OCI-LY1 (cell line): ENCODE measurements around the gene PROSER2.

Experiments used
- H2AFZ ChIP-seq: fragments of 200-600 bp; sonication (generic), shearing (Covaris generic); 2 replicates; pipeline ENCODE4 v1.6.0; 2014; ENCODE audit warnings: antibody characterized with exemption, mild to moderate bottlenecking, low read length
- H3F3A ChIP-seq: fragments of 200-600 bp; sonication (generic), shearing (Covaris generic); 2 replicates; pipeline ENCODE4 v1.6.0; 2014; ENCODE audit warnings: mild to moderate bottlenecking, antibody characterized with exemption, low read length, moderate library complexity; ENCODE audit not compliant: insufficient read depth
- H3K27ac ChIP-seq: fragments of 200-600 bp; sonication (generic); 2 replicates; pipeline ENCODE4 v1.5.1; 2014; ENCODE audit warnings: low read length, mixed run types, mild to moderate bottlenecking, low read depth; ENCODE audit not compliant: poor library complexity, severe bottlenecking
- H3K27me3 ChIP-seq: fragments of 200-600 bp; sonication (generic); 2 replicates; pipeline ENCODE4 v1.6.0; 2014; ENCODE audit warnings: antibody characterized with exemption, mild to moderate bottlenecking, low read length, moderate library complexity; ENCODE audit not compliant: insufficient read depth
- H3K36me3 ChIP-seq: fragments of 200-600 bp; sonication (generic); 2 replicates; pipeline ENCODE4 v1.6.1; 2014; ENCODE audit warnings: mild to moderate bottlenecking, antibody characterized with exemption, low read length, moderate library complexity, mixed read lengths; ENCODE audit not compliant: insufficient read depth
- H3K4me1 ChIP-seq: fragments of 200-600 bp; sonication (generic); 2 replicates; pipeline ENCODE4 v1.5.1; 2014; ENCODE audit warnings: mild to moderate bottlenecking, low read length, moderate library complexity; ENCODE audit not compliant: insufficient read depth, severe bottlenecking
- H3K4me2 ChIP-seq: fragments of 200-600 bp; sonication (generic), shearing (Covaris generic); 2 replicates; pipeline ENCODE4 v1.6.1; 2014; ENCODE audit warnings: low read length
- H3K4me3 ChIP-seq: fragments of 200-600 bp; sonication (generic); 2 replicates; pipeline ENCODE4 v1.5.1; 2014; ENCODE audit warnings: low read length, low read depth, mild to moderate bottlenecking, mixed read lengths; ENCODE audit not compliant: poor library complexity, severe bottlenecking
- H3K79me2 ChIP-seq: fragments of 200-600 bp; shearing (Covaris generic); 2 replicates; pipeline ENCODE4 v1.6.1; 2016; ENCODE audit warnings: mixed run types, low read length, mixed read lengths; ENCODE audit not compliant: insufficient read depth
- H3K9ac ChIP-seq: fragments of 200-600 bp; sonication (generic), shearing (Covaris generic); 2 replicates; pipeline ENCODE4 v1.6.1; 2014; ENCODE audit warnings: mild to moderate bottlenecking, low read length, mixed read lengths
- H3K9me2 ChIP-seq: fragments of 200-600 bp; sonication (generic), shearing (Covaris generic); 2 replicates; pipeline ENCODE4 v1.6.1; 2014; ENCODE audit warnings: low read depth, mild to moderate bottlenecking, low read length, mixed read lengths
- H3K9me3 ChIP-seq: fragments of 200-600 bp; shearing (Covaris generic); 2 replicates; pipeline ENCODE4 v1.6.1; 2014; ENCODE audit warnings: low read length, mixed read lengths
- H4K20me1 ChIP-seq: fragments of 200-600 bp; sonication (generic), shearing (Covaris generic); 2 replicates; pipeline ENCODE4 v1.6.0; 2016; ENCODE audit warnings: mild to moderate bottlenecking, low read length; ENCODE audit not compliant: insufficient read depth
- EZH2 ChIP-seq: fragments of 200-600 bp; sonication (generic), shearing (Covaris generic); IDR thresholded peaks from 2 replicates; pipeline ENCODE4 v1.8.0; 2017; ENCODE audit warnings: borderline replicate concordance, mixed run types, mild to moderate bottlenecking, antibody characterized with exemption, low read length, moderate library complexity, mixed read lengths
- TF ChIP-seq, protein P1 (sequence below): fragments of 200-600 bp; sonication (generic), shearing (Covaris generic); IDR thresholded peaks from 2 replicates; pipeline ENCODE4 v1.5.1; 2017; ENCODE audit warnings: mild to moderate bottlenecking, antibody characterized with exemption, low read length, moderate library complexity, mixed read lengths

The PROSER2 gene

DNA sequence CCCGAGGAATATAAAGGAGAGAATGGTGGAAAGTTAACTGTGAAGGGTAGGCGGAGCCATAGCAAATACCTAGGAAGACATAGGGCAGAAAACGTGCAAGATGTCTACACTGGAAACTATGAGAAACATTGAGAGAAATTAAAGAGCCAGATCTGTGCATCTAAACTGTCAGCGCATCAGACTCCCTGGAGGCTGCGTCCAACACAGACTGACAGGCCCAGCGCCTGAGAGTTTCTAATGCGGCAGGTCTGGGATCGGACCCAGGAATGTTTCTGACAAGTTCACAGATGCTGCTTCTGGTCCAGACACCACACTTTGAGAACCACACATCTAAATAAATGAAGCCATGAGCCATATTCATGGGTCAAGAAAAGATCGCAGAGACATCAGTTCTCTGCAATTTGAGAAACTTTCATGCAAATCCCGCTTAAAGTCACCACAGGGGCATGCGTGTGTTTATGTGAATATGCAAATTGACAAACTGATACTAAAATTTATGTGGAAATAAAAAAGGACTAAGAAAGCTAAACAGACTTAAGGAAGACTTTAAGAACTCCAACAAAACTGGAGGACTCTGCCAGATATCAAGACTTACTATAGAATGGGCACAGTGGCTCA lies 38.8 kb downstream of the PROSER2 start:
- Histone ChIP-seq H3K79me2 (no peaks in the 10 kb centered on the region), H2AFZ (no peak overlapping the region), H4K20me1 (no peaks in the 10 kb centered on the region), H3K9ac (no peak overlapping the region), H3K4me2 (no peak overlapping the region), H3K4me1 (no peaks in the 10 kb centered on the region), H3K9me3 (no peaks in the 10 kb centered on the region), H3K36me3 (no peaks in the 10 kb centered on the region), H3K9me2 (no peaks in the 10 kb centered on the region), H3K4me3 (no peak overlapping the region), H3K27ac (no peak overlapping the region), H3K27me3 (no peaks in the 10 kb centered on the region; the same call in 1 of the 2 replicates), H3F3A (no peaks in the 10 kb centered on the region)
- no peak for TF ChIP-seq EZH2
- TF ChIP-seq, protein P1, sequence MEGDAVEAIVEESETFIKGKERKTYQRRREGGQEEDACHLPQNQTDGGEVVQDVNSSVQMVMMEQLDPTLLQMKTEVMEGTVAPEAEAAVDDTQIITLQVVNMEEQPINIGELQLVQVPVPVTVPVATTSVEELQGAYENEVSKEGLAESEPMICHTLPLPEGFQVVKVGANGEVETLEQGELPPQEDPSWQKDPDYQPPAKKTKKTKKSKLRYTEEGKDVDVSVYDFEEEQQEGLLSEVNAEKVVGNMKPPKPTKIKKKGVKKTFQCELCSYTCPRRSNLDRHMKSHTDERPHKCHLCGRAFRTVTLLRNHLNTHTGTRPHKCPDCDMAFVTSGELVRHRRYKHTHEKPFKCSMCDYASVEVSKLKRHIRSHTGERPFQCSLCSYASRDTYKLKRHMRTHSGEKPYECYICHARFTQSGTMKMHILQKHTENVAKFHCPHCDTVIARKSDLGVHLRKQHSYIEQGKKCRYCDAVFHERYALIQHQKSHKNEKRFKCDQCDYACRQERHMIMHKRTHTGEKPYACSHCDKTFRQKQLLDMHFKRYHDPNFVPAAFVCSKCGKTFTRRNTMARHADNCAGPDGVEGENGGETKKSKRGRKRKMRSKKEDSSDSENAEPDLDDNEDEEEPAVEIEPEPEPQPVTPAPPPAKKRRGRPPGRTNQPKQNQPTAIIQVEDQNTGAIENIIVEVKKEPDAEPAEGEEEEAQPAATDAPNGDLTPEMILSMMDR = no peak

DNA sequence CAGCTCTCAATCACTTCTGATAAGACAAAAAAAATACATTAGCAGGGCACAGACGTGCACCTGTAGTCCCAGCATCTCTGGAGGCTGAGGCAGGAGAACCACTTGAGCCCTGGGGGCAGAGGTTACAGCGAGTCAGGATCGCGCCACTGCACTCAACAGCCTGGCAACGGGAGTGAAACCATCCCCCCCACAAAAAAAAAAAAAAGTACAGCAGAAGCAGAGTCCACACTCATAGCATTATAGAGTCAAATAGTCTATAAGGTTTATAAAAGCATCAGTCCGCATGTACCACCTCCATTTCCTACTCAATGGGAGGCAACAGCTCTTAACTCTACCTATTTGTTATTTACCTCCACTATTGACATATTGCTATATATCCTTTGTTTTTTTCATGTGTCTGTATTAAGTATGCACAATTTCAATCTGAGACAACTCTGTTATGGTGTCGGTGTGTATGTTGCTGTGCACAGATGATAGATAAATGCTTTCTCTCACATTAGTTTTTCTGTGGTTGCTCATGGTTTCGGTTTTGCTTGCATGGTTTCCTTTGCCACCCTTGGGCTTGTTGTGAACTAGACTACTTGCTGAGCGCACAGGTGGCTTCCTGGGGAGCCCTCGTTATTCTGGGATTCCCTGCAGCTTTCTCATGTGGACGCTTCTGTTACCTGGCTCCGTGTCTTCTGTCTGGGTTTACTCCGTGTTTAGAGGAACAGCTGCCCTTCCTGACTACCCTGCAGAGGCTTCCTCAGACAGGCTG lies 40.4 kb downstream of the PROSER2 start:
- TF ChIP-seq, protein P1 = no peak
- no peaks in the 10 kb centered on the region for H3K4me1 ChIP-seq
- no peaks in the 10 kb centered on the region for H4K20me1 ChIP-seq
- no peak overlapping the region for H3K27ac ChIP-seq
- H3F3A ChIP-seq = no peaks in the 10 kb centered on the region
- no peaks in the 10 kb centered on the region for H3K79me2 ChIP-seq
- no peaks in the 10 kb centered on the region for H3K36me3 ChIP-seq
- no peak overlapping the region for H2AFZ ChIP-seq
- H3K4me2 ChIP-seq = no peak overlapping the region
- H3K9me3 ChIP-seq = no peaks in the 10 kb centered on the region
- H3K9me2 ChIP-seq = no peaks in the 10 kb centered on the region
- no peak overlapping the region for H3K4me3 ChIP-seq
- H3K9ac ChIP-seq = no peak overlapping the region
- no peaks in the 10 kb centered on the region; the same call in 1 of the 2 replicates for H3K27me3 ChIP-seq

GRCh38 chr10:11864727-11865126 lies 41.6 kb downstream of the PROSER2 start:
- H3K4me3 ChIP-seq = no peak overlapping the region
- TF ChIP-seq, protein P1 = no peak
- TF ChIP-seq EZH2 = no peak
- no peaks in the 10 kb centered on the region for H3K79me2 ChIP-seq
- H4K20me1 ChIP-seq = no peaks in the 10 kb centered on the region
- no peaks in the 10 kb centered on the region; the same call in 1 of the 2 replicates for H3K27me3 ChIP-seq
- no peak overlapping the region for H3K9ac ChIP-seq
- no peaks in the 10 kb centered on the region for H3K9me2 ChIP-seq
- no peaks in the 10 kb centered on the region for H3K36me3 ChIP-seq
- H3F3A ChIP-seq = no peaks in the 10 kb centered on the region
- no peak overlapping the region for H3K27ac ChIP-seq
- no peak overlapping the region for H2AFZ ChIP-seq
- no peaks in the 10 kb centered on the region for H3K9me3 ChIP-seq
- no peaks in the 10 kb centered on the region for H3K4me1 ChIP-seq
- no peak overlapping the region for H3K4me2 ChIP-seq
